T-helper 2 cell treated with Interferon-gamma antibody and Interleukin-4, amounts not matched to agents 100 ng/mL and 5 ng/mL, for 36 hours (primary cell): ENCODE results near the gene C1QTNF5. TPM values are rescaled to one million over a fixed set of nuclear protein-coding genes. Genes with fewer than 3 reads are reported as not detected.

Source experiments
- intact Hi-C: fragments of 100-400 bp; cut with micrococcal nuclease; formaldehyde crosslinking; loops from one replicate; pipeline ENCODE4 v1.15.1; 2023
- total RNA-seq: library from RNA; stranded (reverse); gene quantifications from 2 replicates; pipeline ENCODE4 v1.2.3, GENCODE V29; 2022

C1QTNF5 gene
- total RNA-seq, 1 donor from 2014 or later = not detected

- intact Hi-C loops = no loop called here
Measured at GRCh38 chr11:119319136-119319699, 21.5 kb downstream of the C1QTNF5 start.

- intact Hi-C loops = no loop called here
Measured at GRCh38 chr11:119318240-119319135, 22.2 kb downstream of the C1QTNF5 start.

- intact Hi-C loops = no loop called here
Measured at GRCh38 chr11:119317592-119318239, 23.0 kb downstream of the C1QTNF5 start.

- intact Hi-C loops = no loop called here
Measured at GRCh38 chr11:119316729-119317591, 23.7 kb downstream of the C1QTNF5 start, which contains the start of gene MCAM. Gene MCAM, minus strand, starts transcription at chr11:119317130. Its CDS starts 29 bp downstream, at chr11:119317101.

GRCh38 chr11:119316016-119316728 is 24.5 kb downstream of the C1QTNF5 start:
- intact Hi-C loops = no loop called here

GRCh38 chr11:119315131-119316015 is 25.3 kb downstream of the C1QTNF5 start:
- intact Hi-C loops = no loop called here

- intact Hi-C loops = no loop called here
Measured at GRCh38 chr11:119314726-119315125, 26.0 kb downstream of the C1QTNF5 start.

- intact Hi-C loops = no loop called here
Measured at GRCh38 chr11:119310682-119311052, 30.0 kb downstream of the C1QTNF5 start.

- intact Hi-C loops = no loop called here
Measured at GRCh38 chr11:119309953-119310681, 30.6 kb downstream of the C1QTNF5 start.

GRCh38 chr11:119309411-119309810 is 31.3 kb downstream of the C1QTNF5 start:
- intact Hi-C loops = no loop called here

GRCh38 chr11:119307974-119308373 is 32.7 kb downstream of the C1QTNF5 start:
- intact Hi-C loops = no loop called here

- intact Hi-C loops = no loop called here
Measured at GRCh38 chr11:119307219-119307618, 33.5 kb downstream of the C1QTNF5 start.

GRCh38 chr11:119306373-119306890 is 34.3 kb downstream of the C1QTNF5 start:
- intact Hi-C loops = no loop called here

- intact Hi-C loops = no loop called here
Measured at GRCh38 chr11:119305556-119306372, 34.9 kb downstream of the C1QTNF5 start.

- intact Hi-C loops = no loop called here
Measured at GRCh38 chr11:119303227-119303718, 37.4 kb downstream of the C1QTNF5 start.

- intact Hi-C loops = no loop called here
Measured at GRCh38 chr11:119300198-119300964, 40.3 kb downstream of the C1QTNF5 start.

- intact Hi-C loops = no loop called here
Measured at GRCh38 chr11:119299416-119299815, 41.3 kb downstream of the C1QTNF5 start.
